ENCODE measurements around the gene YOD1.

Gene YOD1

DNA sequence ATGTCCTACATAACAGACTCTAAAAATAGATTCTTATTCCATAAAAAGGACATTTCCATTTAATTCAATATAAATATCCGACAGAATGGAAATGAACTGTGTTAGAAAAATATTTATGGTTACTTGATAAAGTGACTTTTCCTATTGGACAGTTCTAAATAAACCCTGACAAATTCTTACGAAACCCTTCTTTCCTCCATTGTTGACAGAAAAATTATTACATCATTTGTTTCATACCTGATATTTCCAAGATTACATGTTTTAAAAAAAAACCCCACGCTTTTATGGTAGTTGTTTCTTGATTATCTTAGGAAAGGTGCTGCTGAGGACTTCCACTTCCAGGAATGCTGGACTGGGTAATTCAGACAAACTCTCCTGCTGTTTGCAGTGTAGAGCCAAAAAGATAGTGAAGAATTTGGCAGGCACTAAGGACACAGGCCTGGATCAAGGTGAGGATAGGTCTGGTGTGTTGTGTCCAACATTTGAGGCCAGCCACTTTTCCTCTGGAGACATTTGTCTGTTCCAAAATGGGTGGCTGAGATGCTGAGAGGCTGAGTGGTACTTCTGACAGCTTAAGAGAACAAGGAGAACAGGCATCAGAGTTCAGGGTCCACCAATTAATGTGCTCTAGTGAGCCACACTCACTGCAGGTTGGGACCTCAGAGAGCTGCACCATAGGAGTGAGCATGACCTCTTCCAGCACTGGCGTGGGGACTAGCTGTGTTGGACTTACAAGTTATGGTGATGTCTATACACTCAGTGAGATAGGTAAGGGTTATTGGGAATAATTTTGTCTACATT, 11.4 kb downstream of the YOD1 start:
- Histone ChIP-seq H3K4me3 (IDR thresholded peaks at IDR 0.05; ENCODE audit: insufficient read depth, low read depth, low read length) (no peak overlapping the region), H3K27ac (no peak overlapping the region), H3K4me2 (no peak overlapping the region), H3K36me3 (ENCODE audit: insufficient read depth) (no peaks in the 10 kb centered on the region), H4K20me1 (ENCODE audit: insufficient read depth) (no peaks in the 10 kb centered on the region), H3K4me1 (ENCODE audit: low read depth, poor library complexity, severe bottlenecking) (no peaks in the 10 kb centered on the region), H2AFZ (ENCODE audit: low read depth) (no peak overlapping the region), H3K9ac (no peak overlapping the region), H3K27me3 (ENCODE audit: insufficient read depth, low read depth) (no peaks in the 10 kb centered on the region), H3K79me2 (ENCODE audit: insufficient read depth, low read depth) (no peaks in the 10 kb centered on the region)
- TF ChIP-seq CTCF (conservative IDR thresholded peaks at IDR 0.05; ENCODE audit: low read depth, low read length), result no peak

GRCh38 chr1:207036865-207037264, 14.1 kb downstream of the YOD1 start:
- Histone ChIP-seq H3K4me3 (IDR thresholded peaks at IDR 0.05; ENCODE audit: insufficient read depth, low read depth, low read length) (no peak overlapping the region), H3K27ac (no peak overlapping the region), H4K20me1 (ENCODE audit: insufficient read depth) (no peaks in the 10 kb centered on the region), H3K9ac (no peak overlapping the region), H3K4me1 (ENCODE audit: low read depth, poor library complexity, severe bottlenecking) (no peaks in the 10 kb centered on the region), H3K27me3 (ENCODE audit: insufficient read depth, low read depth) (no peaks in the 10 kb centered on the region), H3K4me2 (no peak overlapping the region), H2AFZ (ENCODE audit: low read depth) (no peak overlapping the region), H3K79me2 (ENCODE audit: insufficient read depth, low read depth) (no peaks in the 10 kb centered on the region), H3K36me3 (ENCODE audit: insufficient read depth) (no peaks in the 10 kb centered on the region)
- TF ChIP-seq CTCF (conservative IDR thresholded peaks at IDR 0.05; ENCODE audit: low read depth, low read length), result no peak

DNA sequence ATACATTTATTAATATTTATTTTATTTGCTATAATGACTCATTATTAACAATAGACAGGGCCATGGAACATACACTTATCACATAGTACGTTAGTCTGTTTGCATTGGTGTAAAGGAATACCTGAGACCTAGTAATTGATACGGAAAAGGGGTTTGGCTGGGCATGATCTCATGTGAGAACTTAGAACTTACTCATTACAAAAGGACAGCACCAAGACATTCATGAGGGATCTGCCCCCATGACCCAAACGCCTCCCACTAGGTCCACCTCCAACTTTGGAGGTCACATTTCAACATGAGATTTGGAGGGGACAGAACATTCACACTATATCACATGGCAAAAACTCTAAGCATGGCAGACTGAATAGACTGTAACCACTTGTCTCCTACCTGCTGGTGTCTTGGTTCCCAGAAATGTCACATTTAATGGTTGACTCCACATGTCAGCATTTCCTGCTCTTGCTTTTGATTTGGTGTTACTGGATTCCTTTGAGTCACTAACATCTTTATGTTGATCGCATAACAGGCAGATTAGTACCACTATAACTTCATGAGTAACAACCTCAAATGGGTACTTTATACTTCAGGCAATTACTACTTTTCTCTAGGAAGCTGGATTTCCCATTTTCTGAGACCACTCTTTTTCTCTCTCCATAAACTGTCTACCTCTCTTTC, 15.0 kb downstream of the YOD1 start:
- no peaks in the 10 kb centered on the region for H3K36me3 ChIP-seq (ENCODE audit: insufficient read depth)
- H4K20me1 ChIP-seq (ENCODE audit: insufficient read depth), result no peaks in the 10 kb centered on the region
- H3K4me1 ChIP-seq (ENCODE audit: low read depth, poor library complexity, severe bottlenecking), result no peaks in the 10 kb centered on the region
- H3K4me2 ChIP-seq, result no peak overlapping the region
- no peaks in the 10 kb centered on the region for H3K27me3 ChIP-seq (ENCODE audit: insufficient read depth, low read depth)
- H3K27ac ChIP-seq, result no peak overlapping the region
- no peak overlapping the region for H3K4me3 ChIP-seq (IDR thresholded peaks at IDR 0.05; ENCODE audit: insufficient read depth, low read depth, low read length)
- no peak overlapping the region for H3K9ac ChIP-seq
- no peak overlapping the region for H2AFZ ChIP-seq (ENCODE audit: low read depth)
- H3K79me2 ChIP-seq (ENCODE audit: insufficient read depth, low read depth), result no peaks in the 10 kb centered on the region
- TF ChIP-seq CTCF (conservative IDR thresholded peaks at IDR 0.05; ENCODE audit: low read depth, low read length), result no peak

- Histone ChIP-seq H3K27ac (no peak overlapping the region), H3K4me3 (IDR thresholded peaks at IDR 0.05; ENCODE audit: insufficient read depth, low read depth, low read length) (no peak overlapping the region), H2AFZ (ENCODE audit: low read depth) (no peak overlapping the region), H3K9ac (no peak overlapping the region), H3K27me3 (ENCODE audit: insufficient read depth, low read depth) (no peaks in the 10 kb centered on the region), H3K4me1 (ENCODE audit: low read depth, poor library complexity, severe bottlenecking) (no peaks in the 10 kb centered on the region), H3K36me3 (ENCODE audit: insufficient read depth) (no peaks in the 10 kb centered on the region), H4K20me1 (ENCODE audit: insufficient read depth) (no peaks in the 10 kb centered on the region), H3K4me2 (no peak overlapping the region), H3K79me2 (ENCODE audit: insufficient read depth, low read depth) (no peaks in the 10 kb centered on the region)
- TF ChIP-seq CTCF (conservative IDR thresholded peaks at IDR 0.05; ENCODE audit: low read depth, low read length), result no peak
Measured at GRCh38 chr1:207034998-207035397, 16.0 kb downstream of the YOD1 start.
